ENCODE data around the gene SLC51B. TPM values are rescaled to one million over a fixed set of nuclear protein-coding genes. Genes with fewer than 3 reads are reported as not detected.

Gene SLC51B
- total RNA-seq, 3 donors from 2014 or later (not counting 1 experiment from before 2014, with no cell fraction given), result not detected

GRCh38 chr15:65066635-65067316 is 21.6 kb downstream of the SLC51B start:
- Mint-ChIP-seq H3K9me3 (no peaks in the 10 kb centered on the region), H3K4me3 (no peak overlapping the region), H3K4me1 (peaks cover 0 to 12% of the 10 kb centered on the region in 2 donors), H3K27me3 (ENCODE audit: low read depth in 2 of 2) (peaks cover 27 to 31% of the 10 kb centered on the region in 2 donors), H3K27ac (no peak overlapping the region), H3K36me3 (no peaks in the 10 kb centered on the region)
- intact Hi-C loops (cut with micrococcal nuclease), result no loop called here
- H3K4me1 ChIP-seq (ENCODE audit: control insufficient read depth, insufficient read depth, low read length), result peaks cover 5% of the 10 kb centered on the region
- DNase-seq, result no peak
- H3K27ac ChIP-seq (ENCODE audit: low read length), result no peak overlapping the region
- H3K9me3 ChIP-seq (ENCODE audit: control insufficient read depth, insufficient read depth, low read length), result no peaks in the 10 kb centered on the region
- H3K36me3 ChIP-seq (ENCODE audit: control insufficient read depth, insufficient read depth, low read length), result no peaks in the 10 kb centered on the region
- ATAC-seq, result no peak
- peaks cover 12% of the 10 kb centered on the region for H3K27me3 ChIP-seq (ENCODE audit: control insufficient read depth, insufficient read depth, low read length)
- no peak for TF ChIP-seq CTCF (IDR thresholded peaks at IDR 0.05)
- H3K4me3 ChIP-seq (ENCODE audit: low read length), result no peak overlapping the region
- WGBS (ENCODE audit: insufficient coverage), result 59% methylated on average over 9 of the region's 9 CpGs

- H3K36me3 Mint-ChIP-seq, result no peaks in the 10 kb centered on the region
- H3K4me1 Mint-ChIP-seq, result peaks cover 0 to 12% of the 10 kb centered on the region in 2 donors
- H3K4me3 Mint-ChIP-seq, result no peak overlapping the region
- peaks cover 5% of the 10 kb centered on the region for H3K4me1 ChIP-seq (ENCODE audit: control insufficient read depth, insufficient read depth, low read length)
- H3K27me3 ChIP-seq (ENCODE audit: control insufficient read depth, insufficient read depth, low read length), result peaks cover 12% of the 10 kb centered on the region
- no peaks in the 10 kb centered on the region for H3K9me3 ChIP-seq (ENCODE audit: control insufficient read depth, insufficient read depth, low read length)
- DNase-seq (no peak), ATAC-seq (no peak)
- no peaks in the 10 kb centered on the region for H3K36me3 ChIP-seq (ENCODE audit: control insufficient read depth, insufficient read depth, low read length)
- no peak overlapping the region for H3K27ac Mint-ChIP-seq
- intact Hi-C loops (cut with micrococcal nuclease), result no loop called here
- H3K27ac ChIP-seq (ENCODE audit: low read length), result no peak overlapping the region
- H3K27me3 Mint-ChIP-seq (ENCODE audit: low read depth in 2 of 2), result peaks cover 27 to 31% of the 10 kb centered on the region in 2 donors
- no peak overlapping the region for H3K4me3 ChIP-seq (ENCODE audit: low read length)
- WGBS (ENCODE audit: insufficient coverage), result 41% methylated on average over 8 of the region's 8 CpGs
- H3K9me3 Mint-ChIP-seq, result no peaks in the 10 kb centered on the region
- TF ChIP-seq CTCF (IDR thresholded peaks at IDR 0.05), result no peak
These were observed 22.1 kb downstream of the SLC51B start for GRCh38 chr15:65067317-65067644.

GRCh38 chr15:65067645-65068402 is 22.6 kb downstream of the SLC51B start, which contains the start of gene RASL12:
RASL12 (minus strand) TSS chr15:65067991; CDS start chr15:65067835, 156 bp downstream.
- H3K4me1 ChIP-seq (ENCODE audit: control insufficient read depth, insufficient read depth, low read length), result peaks cover 5% of the 10 kb centered on the region
- ATAC-seq (peak in 1 of 3 donors; percentile 32), DNase-seq (no peak)
- H3K36me3 Mint-ChIP-seq, result no peaks in the 10 kb centered on the region
- TF ChIP-seq CTCF (IDR thresholded peaks at IDR 0.05), result no peak
- no peaks in the 10 kb centered on the region for H3K9me3 Mint-ChIP-seq
- H3K27me3 ChIP-seq (ENCODE audit: control insufficient read depth, insufficient read depth, low read length), result peaks cover 12% of the 10 kb centered on the region
- H3K27ac ChIP-seq (ENCODE audit: low read length), result no peak within 1 kb of the TSS
- no peaks in the 10 kb centered on the region for H3K36me3 ChIP-seq (ENCODE audit: control insufficient read depth, insufficient read depth, low read length)
- no peaks in the 10 kb centered on the region for H3K9me3 ChIP-seq (ENCODE audit: control insufficient read depth, insufficient read depth, low read length)
- H3K4me3 ChIP-seq (ENCODE audit: low read length), result no peak within 1 kb of the TSS
- peak within 1 kb of the TSS; percentile 40 for H3K4me3 Mint-ChIP-seq
- H3K4me1 Mint-ChIP-seq, result peaks cover 0 to 12% of the 10 kb centered on the region in 2 donors
- H3K27me3 Mint-ChIP-seq (ENCODE audit: low read depth in 2 of 2), result peaks cover 27 to 31% of the 10 kb centered on the region in 2 donors
- 11% methylated on average over 64 of the region's 66 CpGs for WGBS (ENCODE audit: insufficient coverage)
- H3K27ac Mint-ChIP-seq, result no peak within 1 kb of the TSS
- intact Hi-C loops (cut with micrococcal nuclease), result no loop called here

Measured in natural killer cell (primary cell).